SK-N-SH treated with all-trans-retinoic acid at 6 μM for 48 hours (cell line): ENCODE results near the gene XPR1.

Experiments used
- ATAC-seq: fragments of 200-7000 bp; cut with Tn5 transposase; 3 replicates; pipeline ENCODE4 v1.9.1; 2020; ENCODE audit warnings: mild to moderate bottlenecking, moderate library complexity
- ARNTL ChIP-seq: fragments of 450-650 bp; formaldehyde crosslinking; IDR thresholded peaks from 2 replicates; pipeline ENCODE4 v1.5.0; 2020; ENCODE audit warnings: low read depth, mild to moderate bottlenecking, moderate library complexity, borderline replicate concordance
- BACH2 ChIP-seq: fragments of 250-450 bp; sonication (Bioruptor Pico); IDR thresholded peaks from 2 replicates; pipeline ENCODE4 v1.9.0; 2021; ENCODE audit warnings: mild to moderate bottlenecking, borderline replicate concordance
- CSDC2 ChIP-seq: fragments of 250-450 bp; sonication (Bioruptor Pico); IDR thresholded peaks from 2 replicates; pipeline ENCODE4 v1.5.0; 2020; ENCODE audit warnings: mild to moderate bottlenecking, moderate library complexity
- ESRRG ChIP-seq: fragments of 250-450 bp; sonication (Bioruptor Pico); IDR thresholded peaks from 2 replicates; pipeline ENCODE4 v1.6.1; 2021; ENCODE audit warnings: mild to moderate bottlenecking
- GLIS3 ChIP-seq: fragments of 250-450 bp; sonication (Bioruptor Pico); IDR thresholded peaks from 2 replicates; pipeline ENCODE4 v1.5.0; 2020; ENCODE audit warnings: mild to moderate bottlenecking, moderate library complexity
- ISL1 ChIP-seq: fragments of 250-450 bp; sonication (Bioruptor Pico); IDR thresholded peaks from 2 replicates; pipeline ENCODE4 v2.1.2; 2022; ENCODE audit warnings: mild to moderate bottlenecking, moderate library complexity
- OSR1 ChIP-seq: fragments of 250-450 bp; sonication (Bioruptor Pico); IDR thresholded peaks from 2 replicates; pipeline ENCODE4 v1.8.0; 2022; ENCODE audit warnings: moderate library complexity, mild to moderate bottlenecking, inconsistent platforms
- PPARA ChIP-seq: fragments of 250-450 bp; sonication (Bioruptor Pico); IDR thresholded peaks from 2 replicates; pipeline ENCODE4 v1.5.0; 2020; ENCODE audit warnings: mild to moderate bottlenecking, borderline replicate concordance
- RARB ChIP-seq: fragments of 250-450 bp; sonication (Bioruptor Pico); IDR thresholded peaks from 2 replicates; pipeline ENCODE4 v1.8.0; 2021; ENCODE audit warnings: mild to moderate bottlenecking, moderate library complexity
- TCF4 ChIP-seq: fragments of 250-450 bp; sonication (Bioruptor Pico); IDR thresholded peaks from 2 replicates; pipeline ENCODE4 v1.8.0; 2021; ENCODE audit warnings: mild to moderate bottlenecking, moderate library complexity, borderline replicate concordance
- TOX ChIP-seq: fragments of 250-450 bp; sonication (Bioruptor Pico); IDR thresholded peaks from 2 replicates; pipeline ENCODE4 v1.8.0; 2021; ENCODE audit warnings: mild to moderate bottlenecking, moderate library complexity, borderline replicate concordance
- ZC3H10 ChIP-seq: fragments of 250-450 bp; sonication (Bioruptor Pico); IDR thresholded peaks from 2 replicates; pipeline ENCODE4 v1.5.1; 2021; ENCODE audit warnings: mild to moderate bottlenecking, moderate library complexity
- ZFP3 ChIP-seq: fragments of 250-450 bp; sonication (Bioruptor Pico); IDR thresholded peaks from 2 replicates; pipeline ENCODE4 v1.5.0; 2020; ENCODE audit warnings: mild to moderate bottlenecking, moderate library complexity
- ZFP30 ChIP-seq: fragments of 450-650 bp; formaldehyde crosslinking; IDR thresholded peaks from 2 replicates; pipeline ENCODE4 v1.5.0; 2022; ENCODE audit warnings: mild to moderate bottlenecking, moderate library complexity
- ZNF565 ChIP-seq: fragments of 450-650 bp; formaldehyde crosslinking; conservative IDR thresholded peaks from 2 replicates; pipeline ENCODE4 v1.5.0; 2020; ENCODE audit warnings: low read depth, mild to moderate bottlenecking, moderate library complexity
- ZNF70 ChIP-seq: fragments of 450-650 bp; formaldehyde crosslinking; IDR thresholded peaks from 2 replicates; pipeline ENCODE4 v1.5.0; 2020; ENCODE audit warnings: mild to moderate bottlenecking, moderate library complexity
- ZNF8 ChIP-seq: fragments of 450-650 bp; formaldehyde crosslinking; IDR thresholded peaks from 2 replicates; pipeline ENCODE4 v1.5.0; 2020; ENCODE audit warnings: mild to moderate bottlenecking, moderate library complexity
- TF ChIP-seq, protein P1 (sequence below): fragments of 250-450 bp; sonication (Bioruptor Pico); IDR thresholded peaks from 2 replicates; pipeline ENCODE4 v1.5.0; 2020; ENCODE audit warnings: mild to moderate bottlenecking, moderate library complexity
- TF ChIP-seq, protein P2 (sequence below): fragments of 250-450 bp; sonication (Bioruptor Pico); IDR thresholded peaks from 2 replicates; pipeline ENCODE4 v1.8.0; 2020; ENCODE audit warnings: mild to moderate bottlenecking, moderate library complexity, borderline replicate concordance
- TF ChIP-seq, protein P3 (sequence below): fragments of 250-450 bp; sonication (Bioruptor Pico); IDR thresholded peaks from 2 replicates; pipeline ENCODE4 v1.8.0; 2021; ENCODE audit warnings: low read depth, mild to moderate bottlenecking, moderate library complexity, borderline replicate concordance
- TF ChIP-seq, protein P4 (sequence below): fragments of 250-450 bp; sonication (Bioruptor Pico); IDR thresholded peaks from 2 replicates; pipeline ENCODE4 v1.5.1; 2020; ENCODE audit warnings: low read depth, mild to moderate bottlenecking, moderate library complexity
- TF ChIP-seq, protein P5 (sequence below): fragments of 250-450 bp; sonication (Bioruptor Pico); IDR thresholded peaks from 2 replicates; pipeline ENCODE4 v1.5.1; 2021; ENCODE audit warnings: mild to moderate bottlenecking, moderate library complexity

The XPR1 gene

DNA sequence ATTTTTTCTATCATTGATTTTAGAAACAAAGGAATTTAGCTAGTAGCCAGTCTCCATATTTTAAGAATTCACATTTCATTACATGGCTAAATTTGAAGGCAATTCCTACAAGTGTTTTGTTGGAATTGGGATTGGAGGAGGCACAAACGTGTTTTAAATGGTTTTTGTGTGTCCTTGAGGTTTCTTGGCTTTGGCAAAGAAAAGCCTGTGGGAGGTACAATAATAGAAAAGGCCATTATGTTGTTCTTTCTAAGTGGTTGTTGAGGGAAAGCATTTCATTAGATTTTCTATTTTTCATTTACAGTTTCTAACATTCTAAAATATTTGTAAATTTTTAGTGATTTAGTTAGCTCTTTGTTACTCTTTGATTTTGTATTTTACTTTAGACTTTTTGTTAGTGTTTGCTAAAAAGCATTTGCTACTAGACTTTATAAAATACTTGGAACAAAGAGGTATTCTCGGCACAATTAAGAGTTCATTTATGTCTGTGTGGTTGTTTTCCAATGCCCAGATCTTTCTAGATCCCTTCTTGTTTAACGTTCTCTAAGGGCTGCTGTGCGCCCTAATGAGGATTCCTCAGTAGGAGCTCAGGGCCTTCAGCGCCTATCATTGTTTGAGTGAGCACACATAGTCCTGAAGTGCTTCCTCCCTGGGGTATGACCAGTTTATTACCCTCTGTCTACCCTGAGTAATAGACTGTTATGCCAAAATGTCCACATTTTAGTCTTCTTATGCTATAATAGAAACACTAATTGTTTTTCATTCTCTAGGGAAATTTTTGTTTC, 210.9 kb downstream of the XPR1 start:
- TF ChIP-seq CSDC2 (no peak), BACH2 (no peak), ZNF70 (no peak), ZNF565 (no peak), GLIS3 (CRISPR knock-in tag) (no peak), ZFP3 (CRISPR knock-in tag) (no peak), ZC3H10 (no peak), ISL1 (CRISPR knock-in tag) (no peak)
- TF ChIP-seq, protein P1, sequence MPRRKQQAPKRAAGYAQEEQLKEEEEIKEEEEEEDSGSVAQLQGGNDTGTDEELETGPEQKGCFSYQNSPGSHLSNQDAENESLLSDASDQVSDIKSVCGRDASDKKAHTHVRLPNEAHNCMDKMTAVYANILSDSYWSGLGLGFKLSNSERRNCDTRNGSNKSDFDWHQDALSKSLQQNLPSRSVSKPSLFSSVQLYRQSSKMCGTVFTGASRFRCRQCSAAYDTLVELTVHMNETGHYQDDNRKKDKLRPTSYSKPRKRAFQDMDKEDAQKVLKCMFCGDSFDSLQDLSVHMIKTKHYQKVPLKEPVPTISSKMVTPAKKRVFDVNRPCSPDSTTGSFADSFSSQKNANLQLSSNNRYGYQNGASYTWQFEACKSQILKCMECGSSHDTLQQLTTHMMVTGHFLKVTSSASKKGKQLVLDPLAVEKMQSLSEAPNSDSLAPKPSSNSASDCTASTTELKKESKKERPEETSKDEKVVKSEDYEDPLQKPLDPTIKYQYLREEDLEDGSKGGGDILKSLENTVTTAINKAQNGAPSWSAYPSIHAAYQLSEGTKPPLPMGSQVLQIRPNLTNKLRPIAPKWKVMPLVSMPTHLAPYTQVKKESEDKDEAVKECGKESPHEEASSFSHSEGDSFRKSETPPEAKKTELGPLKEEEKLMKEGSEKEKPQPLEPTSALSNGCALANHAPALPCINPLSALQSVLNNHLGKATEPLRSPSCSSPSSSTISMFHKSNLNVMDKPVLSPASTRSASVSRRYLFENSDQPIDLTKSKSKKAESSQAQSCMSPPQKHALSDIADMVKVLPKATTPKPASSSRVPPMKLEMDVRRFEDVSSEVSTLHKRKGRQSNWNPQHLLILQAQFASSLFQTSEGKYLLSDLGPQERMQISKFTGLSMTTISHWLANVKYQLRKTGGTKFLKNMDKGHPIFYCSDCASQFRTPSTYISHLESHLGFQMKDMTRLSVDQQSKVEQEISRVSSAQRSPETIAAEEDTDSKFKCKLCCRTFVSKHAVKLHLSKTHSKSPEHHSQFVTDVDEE (CRISPR knock-in tag): no peak
- TF ChIP-seq, protein P2, sequence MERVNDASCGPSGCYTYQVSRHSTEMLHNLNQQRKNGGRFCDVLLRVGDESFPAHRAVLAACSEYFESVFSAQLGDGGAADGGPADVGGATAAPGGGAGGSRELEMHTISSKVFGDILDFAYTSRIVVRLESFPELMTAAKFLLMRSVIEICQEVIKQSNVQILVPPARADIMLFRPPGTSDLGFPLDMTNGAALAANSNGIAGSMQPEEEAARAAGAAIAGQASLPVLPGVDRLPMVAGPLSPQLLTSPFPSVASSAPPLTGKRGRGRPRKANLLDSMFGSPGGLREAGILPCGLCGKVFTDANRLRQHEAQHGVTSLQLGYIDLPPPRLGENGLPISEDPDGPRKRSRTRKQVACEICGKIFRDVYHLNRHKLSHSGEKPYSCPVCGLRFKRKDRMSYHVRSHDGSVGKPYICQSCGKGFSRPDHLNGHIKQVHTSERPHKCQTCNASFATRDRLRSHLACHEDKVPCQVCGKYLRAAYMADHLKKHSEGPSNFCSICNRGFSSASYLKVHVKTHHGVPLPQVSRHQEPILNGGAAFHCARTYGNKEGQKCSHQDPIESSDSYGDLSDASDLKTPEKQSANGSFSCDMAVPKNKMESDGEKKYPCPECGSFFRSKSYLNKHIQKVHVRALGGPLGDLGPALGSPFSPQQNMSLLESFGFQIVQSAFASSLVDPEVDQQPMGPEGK: no peak
- TF ChIP-seq, protein P3, sequence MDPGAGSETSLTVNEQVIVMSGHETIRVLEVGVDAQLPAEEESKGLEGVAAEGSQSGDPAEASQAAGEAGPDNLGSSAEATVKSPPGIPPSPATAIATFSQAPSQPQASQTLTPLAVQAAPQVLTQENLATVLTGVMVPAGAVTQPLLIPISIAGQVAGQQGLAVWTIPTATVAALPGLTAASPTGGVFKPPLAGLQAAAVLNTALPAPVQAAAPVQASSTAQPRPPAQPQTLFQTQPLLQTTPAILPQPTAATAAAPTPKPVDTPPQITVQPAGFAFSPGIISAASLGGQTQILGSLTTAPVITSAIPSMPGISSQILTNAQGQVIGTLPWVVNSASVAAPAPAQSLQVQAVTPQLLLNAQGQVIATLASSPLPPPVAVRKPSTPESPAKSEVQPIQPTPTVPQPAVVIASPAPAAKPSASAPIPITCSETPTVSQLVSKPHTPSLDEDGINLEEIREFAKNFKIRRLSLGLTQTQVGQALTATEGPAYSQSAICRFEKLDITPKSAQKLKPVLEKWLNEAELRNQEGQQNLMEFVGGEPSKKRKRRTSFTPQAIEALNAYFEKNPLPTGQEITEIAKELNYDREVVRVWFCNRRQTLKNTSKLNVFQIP: no peak
- TF ChIP-seq, protein P4, sequence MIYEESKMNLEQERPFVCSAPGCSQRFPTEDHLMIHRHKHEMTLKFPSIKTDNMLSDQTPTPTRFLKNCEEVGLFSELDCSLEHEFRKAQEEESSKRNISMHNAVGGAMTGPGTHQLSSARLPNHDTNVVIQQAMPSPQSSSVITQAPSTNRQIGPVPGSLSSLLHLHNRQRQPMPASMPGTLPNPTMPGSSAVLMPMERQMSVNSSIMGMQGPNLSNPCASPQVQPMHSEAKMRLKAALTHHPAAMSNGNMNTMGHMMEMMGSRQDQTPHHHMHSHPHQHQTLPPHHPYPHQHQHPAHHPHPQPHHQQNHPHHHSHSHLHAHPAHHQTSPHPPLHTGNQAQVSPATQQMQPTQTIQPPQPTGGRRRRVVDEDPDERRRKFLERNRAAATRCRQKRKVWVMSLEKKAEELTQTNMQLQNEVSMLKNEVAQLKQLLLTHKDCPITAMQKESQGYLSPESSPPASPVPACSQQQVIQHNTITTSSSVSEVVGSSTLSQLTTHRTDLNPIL: no peak
- TF ChIP-seq, protein P5, sequence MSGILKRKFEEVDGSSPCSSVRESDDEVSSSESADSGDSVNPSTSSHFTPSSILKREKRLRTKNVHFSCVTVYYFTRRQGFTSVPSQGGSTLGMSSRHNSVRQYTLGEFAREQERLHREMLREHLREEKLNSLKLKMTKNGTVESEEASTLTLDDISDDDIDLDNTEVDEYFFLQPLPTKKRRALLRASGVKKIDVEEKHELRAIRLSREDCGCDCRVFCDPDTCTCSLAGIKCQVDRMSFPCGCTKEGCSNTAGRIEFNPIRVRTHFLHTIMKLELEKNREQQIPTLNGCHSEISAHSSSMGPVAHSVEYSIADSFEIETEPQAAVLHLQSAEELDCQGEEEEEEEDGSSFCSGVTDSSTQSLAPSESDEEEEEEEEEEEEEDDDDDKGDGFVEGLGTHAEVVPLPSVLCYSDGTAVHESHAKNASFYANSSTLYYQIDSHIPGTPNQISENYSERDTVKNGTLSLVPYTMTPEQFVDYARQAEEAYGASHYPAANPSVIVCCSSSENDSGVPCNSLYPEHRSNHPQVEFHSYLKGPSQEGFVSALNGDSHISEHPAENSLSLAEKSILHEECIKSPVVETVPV (CRISPR knock-in tag): no peak
- TF ChIP-seq, all 23 proteins: peak for 0

DNA sequence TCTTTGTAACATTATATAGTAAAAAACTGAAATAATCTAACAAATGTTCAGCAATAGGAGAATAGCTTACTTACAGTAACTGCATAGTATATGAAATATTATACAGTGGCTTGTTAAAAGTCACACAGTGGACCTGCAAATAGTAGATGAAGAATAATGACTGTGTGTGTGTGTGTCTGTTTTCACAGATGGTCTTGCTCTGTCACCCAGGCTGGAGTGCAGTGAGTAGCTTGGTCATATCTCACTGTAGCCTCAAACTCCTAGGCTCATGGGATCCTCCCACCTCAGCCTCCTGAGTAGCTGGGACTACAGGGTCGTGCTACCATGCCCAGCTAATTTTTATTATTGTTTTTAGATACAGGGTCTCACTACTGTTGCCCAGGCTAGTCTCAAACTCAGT, 213.5 kb downstream of the XPR1 start:
- ATAC-seq: no peak
- TF ChIP-seq ESRRG (CRISPR knock-in tag) (no peak), ZFP30 (CRISPR knock-in tag) (no peak), ZC3H10 (no peak), TOX (CRISPR knock-in tag) (no peak), GLIS3 (CRISPR knock-in tag) (no peak), PPARA (no peak), TCF4 (CRISPR knock-in tag) (no peak), ARNTL (no peak), RARB (CRISPR knock-in tag) (no peak), ISL1 (CRISPR knock-in tag) (no peak), CSDC2 (no peak), ZNF565 (no peak), ZNF8 (no peak), OSR1 (CRISPR knock-in tag) (no peak), BACH2 (no peak), ZNF70 (no peak), ZFP3 (CRISPR knock-in tag) (no peak)
- TF ChIP-seq, protein P2: no peak
- TF ChIP-seq, protein P3: no peak

More for the DNA sequence above, 210.9 kb downstream of the XPR1 start:
- ATAC-seq: 0 out of 3 replicates have a peak, but pooled peaks have one; percentile 22
